Neural cell (in vitro differentiated cells): Measurements from ENCODE around the gene NDUFB7.

Source experiments
- CTCF ChIP-seq: fragments of 450-650 bp; IDR thresholded peaks from 2 replicates; pipeline ENCODE4 v1.5.1; 2014; ENCODE audit warnings: antibody characterized with exemption, mild to moderate bottlenecking, moderate library complexity; ENCODE audit not compliant: poor library complexity, severe bottlenecking
- POLR2AphosphoS5 ChIP-seq: IDR thresholded peaks from 2 replicates; pipeline ENCODE4 v1.6.1; 2012

DNA sequence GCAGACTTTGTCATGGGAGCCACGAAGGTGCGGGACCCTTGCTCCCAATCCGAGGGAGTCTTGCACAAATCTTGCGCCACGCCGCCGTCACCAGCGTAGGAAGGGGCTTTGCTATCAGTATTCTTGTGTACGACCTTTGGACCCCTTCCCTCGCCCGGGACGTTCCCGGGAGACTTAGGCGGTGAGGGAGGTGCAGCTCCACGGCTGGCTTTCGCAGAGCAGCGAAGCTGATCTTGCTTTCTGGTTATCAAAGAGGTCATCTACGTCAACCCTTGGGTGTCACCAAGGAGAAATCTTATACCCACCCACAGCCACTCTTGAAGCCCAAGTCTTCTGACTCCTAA is 41.9 kb downstream of the NDUFB7 start:
- TF ChIP-seq CTCF (no peak), POLR2AphosphoS5 (no peak)
